ENCODE measurements around the gene CRISP1.

- TF ChIP-seq CTCF (IDR thresholded peaks at IDR 0.05; ENCODE audit: insufficient read depth, low read depth, low read length) (no peak), EZH2 (IDR thresholded peaks at IDR 0.05; ENCODE audit: insufficient read depth, low read length) (no peak)
Observed at GRCh38 chr6:49905296-49905695, 39.0 kb upstream of the CRISP1 start.

All from astrocyte (in vitro differentiated cells and primary cell).